Measurements from ENCODE around the gene CTTN. TPM values are rescaled to one million over a fixed set of nuclear protein-coding genes. Genes with fewer than 3 reads are reported as not detected.
"Not testable (repeated sequence)": the region's sequence is repeated elsewhere in the genome, so short reads cannot be mapped to it uniquely, and the experiment has no call there.

The CTTN gene
- total RNA-seq, 1 experiment from 2014 or later: 155 TPM

GRCh38 chr11:70434813-70435278 is 36.5 kb downstream of the CTTN start:
- Histone ChIP-seq H3K36me3 (replicated peaks; ENCODE audit: control insufficient read depth, insufficient read depth, low read length) (peaks cover 47% of the 10 kb centered on the region), H3K27me3 (ENCODE audit: control insufficient read depth, insufficient read depth, low read length) (no peaks in the 10 kb centered on the region), H3K4me3 (ENCODE audit: insufficient read depth, low read depth, low read length) (no peak overlapping the region)
- DNase-seq: no peak

DNA sequence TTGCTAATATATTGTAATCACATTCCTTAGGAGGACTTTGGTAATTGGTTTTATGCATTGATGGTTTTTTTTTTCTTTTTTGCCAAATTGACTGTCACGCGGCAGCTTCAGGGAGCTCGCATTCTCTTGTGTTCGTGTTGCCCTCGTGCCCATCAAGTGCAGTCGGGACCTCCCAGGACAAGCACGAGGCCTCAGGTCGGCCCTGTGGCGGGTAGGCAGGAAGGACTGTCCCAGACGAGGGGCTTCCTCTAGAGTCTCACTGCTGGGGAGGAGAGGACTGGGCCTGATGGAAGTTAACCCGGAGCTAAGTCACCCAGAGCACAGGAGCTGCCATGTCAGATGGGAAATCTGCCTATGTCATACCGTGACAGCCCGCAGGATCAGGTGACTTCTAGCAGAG is 37.0 kb downstream of the CTTN start:
- Histone ChIP-seq H3K36me3 (replicated peaks; ENCODE audit: control insufficient read depth, insufficient read depth, low read length) (peaks cover 42% of the 10 kb centered on the region), H3K4me3 (ENCODE audit: insufficient read depth, low read depth, low read length) (no peak overlapping the region), H3K27me3 (ENCODE audit: control insufficient read depth, insufficient read depth, low read length) (no peaks in the 10 kb centered on the region)
- DNase-seq: no peak

DNA sequence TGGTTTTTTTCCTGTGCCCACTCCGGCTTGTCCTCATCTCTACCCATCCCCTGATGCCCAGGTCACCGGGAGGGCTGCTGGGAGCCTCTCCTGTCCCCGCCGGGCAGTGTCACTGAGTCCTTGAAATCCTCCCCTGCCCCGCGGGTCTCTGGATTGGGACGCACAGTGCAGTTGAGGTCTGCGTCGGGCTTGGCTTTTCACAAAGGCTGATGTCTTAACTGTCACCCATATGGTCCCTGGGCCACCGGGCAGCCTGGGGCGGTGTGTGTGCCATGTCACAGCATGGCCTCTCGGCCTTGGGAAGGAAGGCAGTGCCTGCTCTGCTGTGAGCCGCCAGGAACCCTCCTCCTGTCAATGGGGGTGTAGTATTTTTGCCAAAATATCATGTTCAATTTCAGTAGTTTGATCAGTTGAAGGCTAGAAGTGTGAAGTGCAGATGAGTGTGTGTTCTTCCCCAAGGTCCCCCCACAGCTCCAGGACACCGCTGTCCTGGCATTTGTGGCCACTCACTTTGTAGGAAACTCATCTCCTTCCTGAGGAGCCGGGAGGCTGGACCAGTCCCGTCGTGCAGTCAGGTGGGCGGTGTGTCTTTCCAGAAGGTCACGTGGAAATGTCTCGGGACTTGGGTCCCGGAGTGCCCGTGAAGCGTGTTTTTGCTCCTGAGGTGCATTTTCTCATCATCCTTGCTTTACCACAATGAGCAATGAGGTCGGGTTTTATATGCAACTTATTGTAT is 37.6 kb downstream of the CTTN start:
- peaks cover 38% of the 10 kb centered on the region for H3K36me3 ChIP-seq (replicated peaks; ENCODE audit: control insufficient read depth, insufficient read depth, low read length)
- no peaks in the 10 kb centered on the region for H3K27me3 ChIP-seq (ENCODE audit: control insufficient read depth, insufficient read depth, low read length)
- DNase-seq: peak; percentile 42
- no peak overlapping the region for H3K4me3 ChIP-seq (ENCODE audit: insufficient read depth, low read depth, low read length)

DNA sequence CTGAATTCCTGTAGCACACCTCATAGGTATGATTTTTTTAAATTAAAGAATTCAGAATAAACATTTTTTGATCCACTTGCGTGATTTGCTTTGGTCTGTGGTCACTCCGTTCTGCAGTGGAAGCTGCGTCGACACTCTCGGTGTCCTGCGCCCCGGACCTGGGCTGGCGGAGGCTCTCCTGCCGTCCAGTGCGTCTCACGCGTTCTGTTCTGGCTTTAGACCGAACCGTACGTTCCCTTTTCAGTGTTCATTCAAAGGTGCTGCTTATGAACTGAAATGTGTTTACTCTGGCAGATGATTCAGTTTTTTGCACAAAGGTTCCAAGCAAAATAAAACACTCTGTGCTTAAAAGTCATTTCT is 38.2 kb downstream of the CTTN start:
- no peaks in the 10 kb centered on the region for H3K27me3 ChIP-seq (ENCODE audit: control insufficient read depth, insufficient read depth, low read length)
- H3K4me3 ChIP-seq (ENCODE audit: insufficient read depth, low read depth, low read length): no peak overlapping the region
- no peak for DNase-seq
- H3K36me3 ChIP-seq (replicated peaks; ENCODE audit: control insufficient read depth, insufficient read depth, low read length): peaks cover 33% of the 10 kb centered on the region

- H3K36me3 ChIP-seq (replicated peaks; ENCODE audit: control insufficient read depth, insufficient read depth, low read length): peaks cover 29% of the 10 kb centered on the region
- H3K27me3 ChIP-seq (ENCODE audit: control insufficient read depth, insufficient read depth, low read length): no peaks in the 10 kb centered on the region
- no peak for DNase-seq
- H3K4me3 ChIP-seq (ENCODE audit: insufficient read depth, low read depth, low read length): no peak overlapping the region
Measured at GRCh38 chr11:70437111-70437784, 38.9 kb downstream of the CTTN start.

- peak; percentile 62 for DNase-seq
- H3K4me3 ChIP-seq (ENCODE audit: insufficient read depth, low read depth, low read length): no peak overlapping the region
- no peaks in the 10 kb centered on the region for H3K27me3 ChIP-seq (ENCODE audit: control insufficient read depth, insufficient read depth, low read length)
- peaks cover 13% of the 10 kb centered on the region for H3K36me3 ChIP-seq (replicated peaks; ENCODE audit: control insufficient read depth, insufficient read depth, low read length)
Measured at GRCh38 chr11:70440206-70440605, 41.9 kb downstream of the CTTN start.

GRCh38 chr11:70443773-70444030 is 45.4 kb downstream of the CTTN start:
- no peak for DNase-seq
- no peak overlapping the region for H3K4me3 ChIP-seq (ENCODE audit: insufficient read depth, low read depth, low read length)
- H3K36me3 ChIP-seq (replicated peaks; ENCODE audit: control insufficient read depth, insufficient read depth, low read length): no peaks in the 10 kb centered on the region
- no peaks in the 10 kb centered on the region for H3K27me3 ChIP-seq (ENCODE audit: control insufficient read depth, insufficient read depth, low read length)

DNA sequence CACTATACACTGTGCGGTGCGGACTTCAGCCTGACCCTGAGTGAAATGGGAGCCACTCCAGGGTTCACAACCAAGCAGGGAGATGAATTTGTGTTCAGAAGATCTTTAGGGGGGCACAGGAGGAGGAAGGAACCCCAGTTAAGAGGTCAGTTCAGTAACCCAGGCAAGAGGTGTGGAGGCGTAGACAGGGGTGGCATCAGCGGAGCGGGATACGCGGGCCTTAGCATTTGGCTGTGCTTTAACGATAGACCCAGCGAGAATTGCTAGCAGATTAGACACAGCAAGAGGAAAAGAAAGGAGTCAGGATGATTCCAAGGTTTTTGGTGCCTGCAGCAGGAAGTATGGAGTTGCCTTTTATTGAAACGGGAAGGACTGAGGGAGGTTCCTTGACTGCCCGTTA is 46.8 kb downstream of the CTTN start:
- Histone ChIP-seq H3K36me3 (replicated peaks; ENCODE audit: control insufficient read depth, insufficient read depth, low read length) (no peaks in the 10 kb centered on the region), H3K27me3 (ENCODE audit: control insufficient read depth, insufficient read depth, low read length) (no peaks in the 10 kb centered on the region), H3K4me3 (ENCODE audit: insufficient read depth, low read depth, low read length) (no peak overlapping the region)
- no peak for DNase-seq

- H3K4me3 ChIP-seq (ENCODE audit: insufficient read depth, low read depth, low read length): no peak overlapping the region
- no peaks in the 10 kb centered on the region for H3K36me3 ChIP-seq (replicated peaks; ENCODE audit: control insufficient read depth, insufficient read depth, low read length)
- H3K27me3 ChIP-seq (ENCODE audit: control insufficient read depth, insufficient read depth, low read length): no peaks in the 10 kb centered on the region
- no peak for DNase-seq
Measured at GRCh38 chr11:70445605-70446004, 47.3 kb downstream of the CTTN start.

DNA sequence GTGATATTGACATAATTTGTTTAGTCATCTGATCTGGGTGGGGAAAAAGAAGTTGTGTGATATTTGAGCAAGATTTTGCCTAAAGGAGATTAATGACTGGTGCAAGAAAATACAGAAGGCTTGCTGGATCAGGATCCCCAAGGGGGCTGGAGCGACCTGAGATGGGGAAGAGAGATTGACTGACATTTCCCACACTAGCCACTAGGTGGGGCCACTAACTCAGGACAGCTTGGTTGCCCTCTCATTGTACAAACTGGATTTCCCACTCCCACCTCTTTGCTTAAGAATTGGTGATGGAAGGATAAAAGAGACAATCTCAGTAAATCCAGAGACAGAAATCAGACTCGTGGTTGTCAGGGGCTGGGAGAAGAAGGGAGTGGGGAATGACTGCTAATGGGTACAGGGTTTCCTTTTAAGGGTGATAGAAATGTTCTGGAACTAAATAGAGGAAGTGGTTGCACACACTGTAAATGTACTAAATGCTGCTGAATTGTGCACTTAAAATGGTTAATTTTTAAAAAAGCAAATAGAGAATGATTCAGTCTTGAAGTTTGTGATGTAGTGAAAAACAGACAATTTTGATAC is 50.7 kb downstream of the CTTN start:
- Histone ChIP-seq H3K4me3 (ENCODE audit: insufficient read depth, low read depth, low read length) (no peak overlapping the region), H3K27me3 (ENCODE audit: control insufficient read depth, insufficient read depth, low read length) (no peaks in the 10 kb centered on the region), H3K36me3 (replicated peaks; ENCODE audit: control insufficient read depth, insufficient read depth, low read length) (no peaks in the 10 kb centered on the region)
- peak; percentile 86 for DNase-seq

GRCh38 chr11:70454197-70454767 is 56.0 kb downstream of the CTTN start:
- Histone ChIP-seq H3K27me3 (ENCODE audit: control insufficient read depth, insufficient read depth, low read length) (no peaks in the 10 kb centered on the region), H3K4me3 (ENCODE audit: insufficient read depth, low read depth, low read length) (no peak overlapping the region), H3K36me3 (replicated peaks; ENCODE audit: control insufficient read depth, insufficient read depth, low read length) (no peaks in the 10 kb centered on the region)
- DNase-seq: no peak

- not testable (repeated sequence) for H3K36me3 ChIP-seq (replicated peaks; ENCODE audit: control insufficient read depth, insufficient read depth, low read length); H3K27me3 ChIP-seq (ENCODE audit: control insufficient read depth, insufficient read depth, low read length); H3K4me3 ChIP-seq (ENCODE audit: insufficient read depth, low read depth, low read length); DNase-seq
Measured at GRCh38 chr11:70454811-70455210, 56.5 kb downstream of the CTTN start.

GRCh38 chr11:70455354-70455753 is 57.0 kb downstream of the CTTN start:
- H3K27me3 ChIP-seq (ENCODE audit: control insufficient read depth, insufficient read depth, low read length): no peaks in the 10 kb centered on the region
- DNase-seq: no peak
- H3K36me3 ChIP-seq (replicated peaks; ENCODE audit: control insufficient read depth, insufficient read depth, low read length): no peaks in the 10 kb centered on the region
- no peak overlapping the region for H3K4me3 ChIP-seq (ENCODE audit: insufficient read depth, low read depth, low read length)

DNA sequence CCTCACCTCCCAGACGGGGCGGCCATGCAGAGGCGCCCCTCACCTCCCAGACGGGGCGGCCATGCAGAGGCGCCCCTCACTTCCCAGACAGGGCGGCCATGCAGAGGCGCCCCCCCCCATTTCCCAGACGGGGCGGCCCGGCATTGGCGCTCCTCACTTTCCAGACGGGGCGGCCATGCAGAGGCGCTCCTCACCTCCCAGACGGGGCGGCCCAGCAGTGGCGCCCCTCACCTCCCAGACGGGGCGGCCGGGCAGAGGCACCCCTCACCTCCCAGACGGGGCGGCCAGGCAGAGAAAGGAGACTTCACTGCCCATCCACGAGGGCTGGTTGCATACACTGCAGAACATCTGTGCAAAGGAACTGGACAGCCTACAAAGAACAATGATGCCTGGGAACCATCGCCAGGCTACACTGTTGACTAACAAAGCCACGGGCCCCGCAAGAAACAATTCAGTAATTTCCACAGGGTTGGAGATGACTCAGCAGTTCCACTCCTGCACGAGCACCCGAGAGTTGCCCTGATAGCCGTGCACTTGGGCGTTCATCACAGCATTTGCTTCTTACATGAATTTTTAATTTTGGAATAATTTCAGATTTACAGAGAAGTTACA is 58.7 kb downstream of the CTTN start:
- no peak for DNase-seq
- H3K27me3 ChIP-seq (ENCODE audit: control insufficient read depth, insufficient read depth, low read length): no peaks in the 10 kb centered on the region
- no peaks in the 10 kb centered on the region for H3K36me3 ChIP-seq (replicated peaks; ENCODE audit: control insufficient read depth, insufficient read depth, low read length)
- no peak overlapping the region for H3K4me3 ChIP-seq (ENCODE audit: insufficient read depth, low read depth, low read length)

- no peak for DNase-seq
- no peaks in the 10 kb centered on the region for H3K36me3 ChIP-seq (replicated peaks; ENCODE audit: control insufficient read depth, insufficient read depth, low read length)
- no peaks in the 10 kb centered on the region for H3K27me3 ChIP-seq (ENCODE audit: control insufficient read depth, insufficient read depth, low read length)
- H3K4me3 ChIP-seq (ENCODE audit: insufficient read depth, low read depth, low read length): no peak overlapping the region
Measured at GRCh38 chr11:70458736-70459135, 60.4 kb downstream of the CTTN start.

All from H7 (cell line).